ENCODE measurements around the gene VSTM2L. TPM values are rescaled to one million over a fixed set of nuclear protein-coding genes. Genes with fewer than 3 reads are reported as not detected.

VSTM2L gene
- total and polyA plus RNA-seq, 3 donors from 2014 or later: 7.3 to 74.7 (median 40.2) TPM

GRCh38 chr20:37898233-37899104, 4.5 kb upstream of the VSTM2L start:
- TF ChIP-seq CTCF (IDR thresholded peaks at IDR 0.05) (no peak), POLR2A (IDR thresholded peaks at IDR 0.05) (no peak)
- Histone ChIP-seq H3K36me3 (ENCODE audit: low read depth, missing control alignments) (no peaks in the 10 kb centered on the region), H3K27me3 (no peaks in the 10 kb centered on the region), H3K4me3 (no peak overlapping the region), H3K9me3 (no peaks in the 10 kb centered on the region), H3K27ac (no peak overlapping the region), H3K4me1 (peaks cover 5% of the 10 kb centered on the region)
- WGBS, 2 donors: 46 to 54% methylated on average over 10 of the region's 10 CpGs
- intact Hi-C loops (cut with DNase I; ENCODE audit: low total_unique reads): no loop called here
- DNase-seq: no peak

- no peak overlapping the region for H3K4me3 ChIP-seq
- H3K4me1 ChIP-seq: peaks cover 11% of the 10 kb centered on the region
- DNase-seq: no peak
- WGBS, 2 donors: 78 to 89% methylated on average over 8 of the region's 8 CpGs
- TF ChIP-seq CTCF (IDR thresholded peaks at IDR 0.05) (no peak), POLR2A (IDR thresholded peaks at IDR 0.05) (no peak)
- H3K36me3 ChIP-seq (ENCODE audit: low read depth, missing control alignments): no peaks in the 10 kb centered on the region
- H3K27me3 ChIP-seq: no peaks in the 10 kb centered on the region
- no peak overlapping the region for H3K27ac ChIP-seq
- intact Hi-C loops (cut with DNase I; ENCODE audit: low total_unique reads): loop anchor here (10.0 kb wide), 1 partner anchor 85 kb away; no protein-coding TSS in a partner anchor
- H3K9me3 ChIP-seq: no peaks in the 10 kb centered on the region
Measured at GRCh38 chr20:37899105-37900045, 3.6 kb upstream of the VSTM2L start.

GRCh38 chr20:37901240-37901639, 1.7 kb upstream of the VSTM2L start:
- H3K9me3 ChIP-seq: no peaks in the 10 kb centered on the region
- no peak overlapping the region for H3K4me3 ChIP-seq
- TF ChIP-seq CTCF (IDR thresholded peaks at IDR 0.05): no peak
- TF ChIP-seq POLR2A (IDR thresholded peaks at IDR 0.05): no peak
- no peaks in the 10 kb centered on the region for H3K36me3 ChIP-seq (ENCODE audit: low read depth, missing control alignments)
- intact Hi-C loops (cut with DNase I; ENCODE audit: low total_unique reads): loop anchor here (10.0 kb wide), 1 partner anchor 84 kb away; no protein-coding TSS in a partner anchor
- no peaks in the 10 kb centered on the region for H3K27me3 ChIP-seq
- WGBS, 2 donors: 18 to 38% methylated on average over 10 to 18 of the region's 18 CpGs
- DNase-seq: no peak
- no peak overlapping the region for H3K27ac ChIP-seq
- H3K4me1 ChIP-seq: peaks cover 21% of the 10 kb centered on the region

GRCh38 chr20:37901654-37902503, 1.0 kb upstream of the VSTM2L start:
- DNase-seq: peak; percentile 80
- Histone ChIP-seq H3K4me1 (peaks cover 17% of the 10 kb centered on the region), H3K27ac (no peak overlapping the region), H3K9me3 (no peaks in the 10 kb centered on the region), H3K36me3 (ENCODE audit: low read depth, missing control alignments) (no peaks in the 10 kb centered on the region), H3K27me3 (no peaks in the 10 kb centered on the region), H3K4me3 (peak overlapping the region in 1 of 2 donors; percentile 62)
- TF ChIP-seq CTCF (IDR thresholded peaks at IDR 0.05): peak in 2 of 3 experiments; percentile 30 to 48
- no peak for TF ChIP-seq POLR2A (IDR thresholded peaks at IDR 0.05)
- intact Hi-C loops (cut with DNase I; ENCODE audit: low total_unique reads): loop anchor here (10.0 kb wide), 1 partner anchor 83 kb away; no protein-coding TSS in a partner anchor
- WGBS, 2 donors: 8 to 10% methylated on average over 17 to 37 of the region's 38 CpGs

Data from testis (tissue), 3 donors.